ENCODE measurements around the gene TSR3.

The TSR3 gene

DNA sequence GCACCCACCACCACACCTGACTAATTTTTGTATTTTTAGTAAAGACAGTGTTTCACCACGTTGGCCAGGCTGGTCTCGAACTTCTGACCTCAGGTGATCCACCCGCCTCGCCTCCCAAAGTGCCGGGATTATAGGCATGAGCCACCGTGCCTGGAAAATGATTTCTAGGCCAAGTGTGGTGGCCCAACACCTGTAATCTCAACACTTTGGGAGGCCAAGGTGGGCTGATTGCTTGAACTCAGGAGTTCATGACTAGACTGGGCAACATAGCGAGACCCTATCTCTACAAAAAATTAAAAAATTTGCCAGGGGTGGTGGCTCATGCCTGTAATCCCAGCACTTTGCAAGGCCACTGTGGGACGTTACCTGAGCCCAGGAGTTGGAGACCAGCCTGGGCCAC is 29.3 kb downstream of the TSR3 start:
- DNase-seq = no peak

DNA sequence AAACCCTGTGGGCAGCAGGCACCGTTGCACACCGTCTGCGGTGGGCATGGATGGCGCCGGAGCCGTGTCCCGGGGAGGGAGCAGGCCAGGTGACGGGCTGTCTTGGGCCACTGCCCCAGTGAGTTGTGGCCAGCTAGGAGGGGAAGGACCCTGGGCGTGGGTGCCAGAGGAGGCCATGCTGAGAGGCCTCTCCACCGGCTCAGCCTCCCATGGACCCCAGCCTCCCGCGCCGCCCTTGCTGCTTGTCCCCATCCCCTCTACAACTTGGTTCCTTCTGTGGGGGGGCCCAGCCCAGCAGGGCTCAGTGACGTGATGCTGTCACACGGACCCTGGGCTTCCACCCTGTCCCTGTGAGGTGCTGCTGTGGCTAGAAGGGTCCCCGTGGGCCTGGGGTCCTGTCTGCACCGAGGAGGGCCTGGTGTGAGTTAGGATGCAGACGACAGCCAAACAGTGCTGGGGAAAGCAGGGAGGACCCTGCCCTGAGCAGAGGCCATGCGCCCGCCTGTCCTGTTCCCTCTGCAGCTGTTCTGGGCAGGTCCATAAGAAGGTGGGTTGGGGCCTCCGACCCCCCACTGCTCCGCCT is 30.9 kb downstream of the TSR3 start:
- no peak for DNase-seq

- DNase-seq = no peak
Measured at GRCh38 chr16:1320097-1320496, 31.6 kb downstream of the TSR3 start.

DNA sequence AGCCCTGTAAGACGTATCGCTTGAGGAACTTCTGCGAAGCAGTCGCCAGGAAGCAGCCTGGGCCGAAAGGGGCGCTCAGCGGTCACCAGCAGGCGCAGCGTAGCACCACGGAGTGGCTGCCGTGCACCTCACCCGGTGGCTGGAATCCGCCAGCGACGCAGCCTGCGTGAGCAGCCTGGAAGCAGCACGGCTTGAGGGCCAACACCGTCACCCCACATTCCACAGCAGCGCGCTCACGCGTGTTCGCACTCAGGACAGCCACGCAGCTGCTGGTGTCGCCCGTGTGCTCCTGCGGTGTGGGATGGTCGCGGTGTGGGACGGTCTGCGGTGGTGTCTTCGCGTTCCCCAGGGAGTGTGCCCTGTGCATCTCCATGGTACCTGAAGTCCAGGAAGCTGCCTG is 32.6 kb downstream of the TSR3 start:
- DNase-seq = no peak

GRCh38 chr16:1318268-1318545 is 33.5 kb downstream of the TSR3 start:
- no peak for DNase-seq

- DNase-seq = no peak
Measured at GRCh38 chr16:1317479-1318267, 34.0 kb downstream of the TSR3 start.

DNA sequence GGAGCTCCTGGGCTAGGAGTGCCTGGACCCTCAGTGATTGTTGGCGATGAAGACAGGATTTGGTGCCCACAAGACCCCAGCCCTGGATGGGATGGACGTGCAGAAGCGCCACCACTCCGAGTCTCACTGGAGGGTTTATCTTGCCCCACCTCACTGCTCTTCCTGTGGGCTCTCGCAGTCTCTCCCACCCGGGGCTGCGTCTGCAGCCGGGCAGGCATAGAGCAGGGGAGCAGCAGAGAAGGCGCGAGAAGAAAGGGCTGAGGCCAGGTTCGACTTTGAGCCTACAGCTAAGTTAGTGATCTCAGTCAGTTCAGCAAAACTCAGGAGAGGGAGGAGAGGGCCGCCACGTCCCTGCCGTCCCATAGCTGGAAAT is 35.7 kb downstream of the TSR3 start:
- DNase-seq = no peak

GRCh38 chr16:1315081-1316032 is 36.3 kb downstream of the TSR3 start:
- no peak for DNase-seq

GRCh38 chr16:1314399-1315068 is 37.1 kb downstream of the TSR3 start:
- DNase-seq = no peak

DNA sequence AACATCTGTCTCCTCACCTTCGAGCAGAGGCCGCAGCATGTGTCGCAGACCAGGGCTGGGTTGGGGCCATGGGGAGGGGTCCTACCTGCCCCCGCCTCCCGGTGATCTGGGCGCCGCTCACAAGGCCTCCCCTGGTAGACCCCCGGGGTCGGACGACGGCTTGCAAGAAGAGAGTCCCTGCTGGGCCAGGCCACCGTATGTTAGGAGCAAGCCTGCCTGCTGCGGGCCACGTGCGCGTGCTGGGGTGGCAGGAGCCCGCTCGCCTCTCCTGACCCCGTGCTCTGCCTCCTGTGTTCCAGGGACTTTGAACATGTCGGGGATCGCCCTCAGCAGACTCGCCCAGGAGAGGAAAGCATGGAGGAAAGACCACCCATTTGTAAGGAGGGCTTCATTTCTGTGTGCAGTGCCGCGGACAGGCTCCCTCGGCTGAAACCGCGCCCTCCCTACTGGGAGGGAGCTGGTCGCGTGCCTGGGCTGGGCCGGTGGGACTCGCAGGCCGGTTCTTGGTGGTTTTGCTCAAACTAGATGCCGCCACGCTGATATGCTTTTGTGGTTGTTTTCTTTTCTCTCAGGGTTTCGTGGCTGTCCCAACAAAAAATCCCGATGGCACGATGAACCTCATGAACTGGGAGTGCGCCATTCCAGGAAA is 37.8 kb downstream of the TSR3 start:
- DNase-seq = no peak

- no peak for DNase-seq
Measured at GRCh38 chr16:1312903-1313302, 38.8 kb downstream of the TSR3 start.

- DNase-seq = no peak
Measured at GRCh38 chr16:1312467-1312816, 39.2 kb downstream of the TSR3 start.

- no peak for DNase-seq
Measured at GRCh38 chr16:1311738-1312466, 39.8 kb downstream of the TSR3 start.

DNA sequence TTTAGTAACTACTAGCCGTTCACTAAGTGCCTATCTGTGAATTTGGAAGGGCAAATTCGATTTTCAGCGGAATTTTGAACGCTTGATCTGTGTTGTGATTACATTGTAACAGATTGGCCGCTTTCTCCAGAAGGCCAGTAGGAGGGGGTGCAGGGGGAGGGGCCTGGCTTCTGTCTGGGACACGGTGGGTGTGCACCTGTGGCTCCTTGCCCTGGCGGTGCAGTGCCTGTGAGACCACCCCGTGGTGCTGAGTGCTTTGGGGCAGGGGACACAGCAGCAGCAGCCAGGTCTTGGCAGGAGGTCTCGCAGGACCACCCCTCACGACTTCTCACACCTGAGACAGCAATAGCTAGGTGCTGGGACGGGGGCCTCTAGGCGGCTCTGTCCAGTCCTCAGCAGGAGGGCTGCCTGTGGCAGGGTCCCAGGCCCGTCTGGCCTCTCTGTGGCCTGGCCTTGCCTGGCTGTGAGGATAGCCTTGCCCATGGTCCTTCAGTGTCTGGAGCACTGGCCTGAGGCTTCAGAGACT is 40.4 kb downstream of the TSR3 start:
- no peak for DNase-seq

DNA sequence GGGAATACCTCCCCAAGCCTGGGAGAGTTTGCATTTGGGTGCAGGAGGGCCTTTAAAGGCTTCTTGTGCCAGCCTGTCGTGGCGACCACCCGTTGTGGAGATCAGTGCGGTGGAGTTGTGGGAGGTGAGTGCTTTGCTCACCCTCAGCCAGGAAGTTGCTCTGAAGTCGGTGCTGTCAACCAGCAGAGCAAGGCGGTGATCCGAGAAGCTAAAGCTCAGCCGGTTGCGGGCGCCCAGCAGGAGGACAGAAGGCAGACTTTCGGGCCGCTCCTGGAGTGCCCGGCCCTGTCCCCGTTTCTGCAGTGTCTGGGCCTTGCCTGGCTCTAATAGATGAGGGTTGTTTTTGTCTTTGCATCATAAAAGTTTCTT is 40.9 kb downstream of the TSR3 start:
- DNase-seq = peak; percentile 42

GRCh38 chr16:1309888-1310831 is 41.5 kb downstream of the TSR3 start:
- DNase-seq = peak; percentile 69

DNA sequence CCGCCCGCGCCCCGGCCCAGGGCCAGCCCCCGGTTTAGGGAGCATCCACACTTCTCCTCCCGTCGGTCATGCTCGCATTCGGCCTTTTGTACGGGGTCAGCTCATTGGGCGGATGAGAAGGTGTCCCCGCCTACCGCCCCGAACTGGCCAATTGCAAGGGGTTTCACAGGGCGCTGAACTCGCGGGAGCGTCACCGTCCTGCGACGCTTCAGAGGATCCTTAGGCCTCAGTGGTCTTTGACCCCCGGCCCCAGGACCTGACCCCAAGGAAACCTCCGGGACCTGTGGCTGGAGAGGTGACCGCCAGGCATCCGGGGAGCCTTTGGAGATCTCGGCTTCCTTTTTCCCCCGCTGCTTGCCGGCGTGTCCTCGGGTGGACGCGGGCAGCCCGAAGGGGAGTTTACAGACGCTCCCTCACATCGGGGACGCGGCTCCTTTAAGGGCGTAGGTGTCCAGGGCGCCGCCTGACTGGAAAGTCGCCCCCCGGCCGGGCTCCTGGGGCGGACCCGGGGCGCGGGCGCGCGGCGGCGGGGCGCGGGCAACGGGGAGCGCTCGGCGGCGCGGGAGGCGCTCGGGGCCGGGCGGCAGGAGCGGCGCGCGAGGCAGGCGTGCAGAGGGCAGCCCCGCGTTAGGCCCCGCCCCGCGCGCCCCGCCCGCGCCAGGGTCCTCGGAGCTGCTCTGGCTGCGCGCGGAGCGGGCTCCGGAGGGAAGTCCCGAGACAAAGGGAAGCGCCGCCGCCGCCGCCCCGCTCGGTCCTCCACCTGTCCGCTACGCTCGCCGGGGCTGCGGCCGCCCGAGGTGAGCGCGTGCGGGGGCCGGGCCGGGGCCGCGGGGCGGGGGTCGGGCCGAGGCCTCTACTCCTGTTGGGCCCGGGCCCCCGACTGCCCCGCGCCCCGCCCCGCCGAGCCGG is 42.4 kb downstream of the TSR3 start, which contains the start of gene UBE2I:
Gene UBE2I, plus strand, starts transcription at position 660 of the 909 bp plus-strand sequence. CDS start 4,395 bp downstream, outside the sequence.
- DNase-seq = peak; percentile 100

- no peak for DNase-seq
Measured at GRCh38 chr16:1308036-1308976, 43.4 kb downstream of the TSR3 start.

Measured in CD4-positive, alpha-beta T cell treated with Interleukin-10 for 1 hour (primary cell).